ENCODE measurements around the gene SZT2. TPM values are rescaled to one million over a fixed set of nuclear protein-coding genes. Genes with fewer than 3 reads are reported as not detected.
"Not testable (repeated sequence)": the region's sequence is repeated elsewhere in the genome, so short reads cannot be mapped to it uniquely, and the experiment has no call there.

The SZT2 gene
- total RNA-seq, 1 donor from 2014 or later = 10.6 TPM

GRCh38 chr1:43398227-43398626 lies 8.5 kb downstream of the SZT2 start:
- H3K4me3 ChIP-seq (ENCODE audit: low read depth, low read length) = no peak overlapping the region
- no peak for TF ChIP-seq CTCF (conservative IDR thresholded peaks at IDR 0.05; ENCODE audit: low read depth, low read length)
- DNase-seq (ENCODE audit: low read depth) = no peak

- not testable (repeated sequence) for H3K4me3 ChIP-seq (ENCODE audit: low read depth, low read length); DNase-seq (ENCODE audit: low read depth)
These were observed 10.7 kb downstream of the SZT2 start for GRCh38 chr1:43400441-43400840.

- DNase-seq (ENCODE audit: low read depth) = no peak
- no peak overlapping the region for H3K4me3 ChIP-seq (ENCODE audit: low read depth, low read length)
- no peak for TF ChIP-seq CTCF (conservative IDR thresholded peaks at IDR 0.05; ENCODE audit: low read depth, low read length)
These were observed 12.6 kb downstream of the SZT2 start for GRCh38 chr1:43402089-43402865.

GRCh38 chr1:43404353-43404752 lies 14.7 kb downstream of the SZT2 start:
- H3K4me3 ChIP-seq (ENCODE audit: low read depth, low read length) = no peak overlapping the region
- DNase-seq (ENCODE audit: low read depth) = no peak
- no peak for TF ChIP-seq CTCF (conservative IDR thresholded peaks at IDR 0.05; ENCODE audit: low read depth, low read length)

- TF ChIP-seq CTCF (conservative IDR thresholded peaks at IDR 0.05; ENCODE audit: low read depth, low read length) = no peak
- no peak for DNase-seq (ENCODE audit: low read depth)
- no peak overlapping the region for H3K4me3 ChIP-seq (ENCODE audit: low read depth, low read length)
These were observed 15.6 kb downstream of the SZT2 start for GRCh38 chr1:43405219-43405875.

GRCh38 chr1:43405876-43406234 lies 16.2 kb downstream of the SZT2 start:
- TF ChIP-seq CTCF (conservative IDR thresholded peaks at IDR 0.05; ENCODE audit: low read depth, low read length) = no peak
- DNase-seq (ENCODE audit: low read depth) = no peak
- no peak overlapping the region for H3K4me3 ChIP-seq (ENCODE audit: low read depth, low read length)

- no peak overlapping the region for H3K4me3 ChIP-seq (ENCODE audit: low read depth, low read length)
- no peak for DNase-seq (ENCODE audit: low read depth)
- no peak for TF ChIP-seq CTCF (conservative IDR thresholded peaks at IDR 0.05; ENCODE audit: low read depth, low read length)
These were observed 20.9 kb downstream of the SZT2 start for GRCh38 chr1:43410571-43410970.

- H3K4me3 ChIP-seq (ENCODE audit: low read depth, low read length); DNase-seq (ENCODE audit: low read depth): not testable (repeated sequence)
These were observed 23.7 kb downstream of the SZT2 start for GRCh38 chr1:43413426-43413825.

All from epithelial cell of proximal tubule (primary cell).